Tibial artery (tissue), 4 donors: Measurements from ENCODE around the gene MYO1B.

Experiments used
- DNase-seq, 2 donors: peaks; one replicate each; pipeline ENCODE4 v3.0.0-alpha.2; 2019
- H3K27ac ChIP-seq, 2 donors: fragments of 200-600 bp; sonication (generic) in 1 of 2; 1 replicate in 1 of 2; 2 replicates in 1 of 2; pipeline ENCODE4 v1.5.1; 2018 to 2019; ENCODE audit warnings: mild to moderate bottlenecking in 1 of 2
- H3K27me3 ChIP-seq, 2 donors: fragments of 200-600 bp; sonication (generic) in 1 of 2; one replicate each; pipeline versions ENCODE4 v1.5.1 to v1.6.0; 2016 to 2019
- H3K36me3 ChIP-seq, 3 donors: fragments of 200-600 bp; sonication (generic) in 2 of 3; one replicate each; pipeline ENCODE4 v1.5.1; 2016 to 2019; ENCODE audit warnings: mild to moderate bottlenecking in 2 of 3
- H3K4me1 ChIP-seq, 4 donors: fragments of 200-600 bp; sonication (generic) in 2 of 4; 1 replicate in 3 of 4; 2 replicates in 1 of 4; pipeline ENCODE4 v1.5.1; 2016 to 2019
- H3K4me3 ChIP-seq, 2 donors: fragments of 200-600 bp; sonication (generic) in 1 of 2; 1 replicate in 1 of 2; 2 replicates in 1 of 2; pipeline ENCODE4 v1.5.1; 2018 to 2019; ENCODE audit warnings: mild to moderate bottlenecking in 2 of 2
- H3K9me3 ChIP-seq, 3 donors: fragments of 200-600 bp; sonication (generic) in 1 of 3; one replicate each; pipeline ENCODE4 v1.5.1; 2016 to 2019
- intact Hi-C: fragments of 100-400 bp; cut with DNase I; formaldehyde crosslinking; loops from one replicate; pipeline ENCODE4 v1.15.0; 2023; ENCODE audit warnings: low total_unique reads
- TF ChIP-seq, protein P1 (sequence below), 2 experiments: fragments of 200-600 bp in 1 of 2; fragments of 450-650 bp in 1 of 2; IDR thresholded peaks; one replicate each; pipeline ENCODE4 v1.5.1; 2017 to 2019; ENCODE audit warnings: antibody characterized with exemption in 2 of 2, mild to moderate bottlenecking in 1 of 2, moderate library complexity in 1 of 2

Gene MYO1B

GRCh38 chr2:191202209-191202721 is 42.9 kb upstream of the MYO1B start:
- no peaks in the 10 kb centered on the region for H3K36me3 ChIP-seq
- H3K27me3 ChIP-seq, result no peaks in the 10 kb centered on the region
- DNase-seq, result no peak
- intact Hi-C loops, result no loop called here
- no peak overlapping the region for H3K27ac ChIP-seq
- H3K4me3 ChIP-seq, result no peak overlapping the region
- TF ChIP-seq, protein P1, sequence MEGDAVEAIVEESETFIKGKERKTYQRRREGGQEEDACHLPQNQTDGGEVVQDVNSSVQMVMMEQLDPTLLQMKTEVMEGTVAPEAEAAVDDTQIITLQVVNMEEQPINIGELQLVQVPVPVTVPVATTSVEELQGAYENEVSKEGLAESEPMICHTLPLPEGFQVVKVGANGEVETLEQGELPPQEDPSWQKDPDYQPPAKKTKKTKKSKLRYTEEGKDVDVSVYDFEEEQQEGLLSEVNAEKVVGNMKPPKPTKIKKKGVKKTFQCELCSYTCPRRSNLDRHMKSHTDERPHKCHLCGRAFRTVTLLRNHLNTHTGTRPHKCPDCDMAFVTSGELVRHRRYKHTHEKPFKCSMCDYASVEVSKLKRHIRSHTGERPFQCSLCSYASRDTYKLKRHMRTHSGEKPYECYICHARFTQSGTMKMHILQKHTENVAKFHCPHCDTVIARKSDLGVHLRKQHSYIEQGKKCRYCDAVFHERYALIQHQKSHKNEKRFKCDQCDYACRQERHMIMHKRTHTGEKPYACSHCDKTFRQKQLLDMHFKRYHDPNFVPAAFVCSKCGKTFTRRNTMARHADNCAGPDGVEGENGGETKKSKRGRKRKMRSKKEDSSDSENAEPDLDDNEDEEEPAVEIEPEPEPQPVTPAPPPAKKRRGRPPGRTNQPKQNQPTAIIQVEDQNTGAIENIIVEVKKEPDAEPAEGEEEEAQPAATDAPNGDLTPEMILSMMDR (IDR thresholded peaks at IDR 0.05), result no peak
- no peaks in the 10 kb centered on the region for H3K4me1 ChIP-seq
- H3K9me3 ChIP-seq, result no peaks in the 10 kb centered on the region

- TF ChIP-seq, protein P1 (IDR thresholded peaks at IDR 0.05), result no peak
- no peak for DNase-seq
- H3K36me3 ChIP-seq, result no peaks in the 10 kb centered on the region
- intact Hi-C loops, result no loop called here
- no peak overlapping the region for H3K27ac ChIP-seq
- H3K9me3 ChIP-seq, result no peaks in the 10 kb centered on the region
- H3K4me3 ChIP-seq, result no peak overlapping the region
- H3K27me3 ChIP-seq, result no peaks in the 10 kb centered on the region
- no peaks in the 10 kb centered on the region for H3K4me1 ChIP-seq
Measured at GRCh38 chr2:191202881-191203397, 42.3 kb upstream of the MYO1B start.

DNA sequence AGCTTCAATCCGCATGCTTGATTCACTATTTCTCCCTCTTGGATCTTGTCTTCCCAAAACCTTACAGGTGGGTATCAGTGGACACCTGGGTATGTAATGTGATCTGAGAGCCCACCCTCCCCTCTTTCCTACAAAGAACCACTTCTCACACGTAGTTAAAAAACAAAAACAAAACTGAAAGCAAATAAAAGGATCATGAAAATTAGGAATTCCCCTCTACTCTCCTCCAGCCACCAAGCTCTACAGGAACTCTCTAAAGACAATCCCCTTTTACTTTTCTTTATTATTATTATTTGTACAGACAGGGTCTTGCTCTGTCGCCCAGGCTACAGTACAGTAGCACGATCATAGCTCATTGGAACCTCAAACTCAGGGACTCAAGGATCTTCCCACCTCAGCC is 40.8 kb upstream of the MYO1B start:
- no peaks in the 10 kb centered on the region for H3K27me3 ChIP-seq
- intact Hi-C loops, result no loop called here
- H3K27ac ChIP-seq, result no peak overlapping the region
- H3K4me3 ChIP-seq, result no peak overlapping the region
- DNase-seq, result no peak
- TF ChIP-seq, protein P1 (IDR thresholded peaks at IDR 0.05), result no peak
- no peaks in the 10 kb centered on the region for H3K4me1 ChIP-seq
- no peaks in the 10 kb centered on the region for H3K9me3 ChIP-seq
- H3K36me3 ChIP-seq, result no peaks in the 10 kb centered on the region

- H3K27me3 ChIP-seq, result no peaks in the 10 kb centered on the region
- TF ChIP-seq, protein P1 (IDR thresholded peaks at IDR 0.05), result no peak
- intact Hi-C loops, result no loop called here
- no peaks in the 10 kb centered on the region for H3K36me3 ChIP-seq
- peaks cover 0 to 7% (median 3%) of the 10 kb centered on the region in 3 donors for H3K9me3 ChIP-seq
- no peak overlapping the region for H3K27ac ChIP-seq
- no peak for DNase-seq
- no peak overlapping the region for H3K4me3 ChIP-seq
- no peaks in the 10 kb centered on the region for H3K4me1 ChIP-seq
Measured at GRCh38 chr2:191206613-191207471, 38.4 kb upstream of the MYO1B start.

DNA sequence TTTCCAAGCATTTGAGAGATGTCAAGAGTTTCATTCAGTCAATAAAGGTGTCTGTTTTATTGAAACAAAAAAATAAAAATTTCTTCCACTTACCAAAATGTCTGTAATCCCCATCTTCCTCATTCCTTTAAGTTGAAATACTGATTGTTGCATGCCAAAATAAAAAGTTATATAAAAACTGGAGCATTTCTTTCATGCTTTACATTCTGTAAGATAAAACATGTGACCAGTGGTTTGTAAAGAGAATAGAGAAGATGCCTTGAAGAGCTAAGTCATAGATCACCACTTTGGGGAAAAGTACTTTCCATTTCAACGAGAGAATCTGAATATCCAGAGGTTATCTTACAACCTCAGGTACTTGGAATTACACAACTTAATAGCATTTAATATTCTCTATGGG is 35.9 kb upstream of the MYO1B start:
- Histone ChIP-seq H3K4me1 (no peaks in the 10 kb centered on the region), H3K27me3 (no peaks in the 10 kb centered on the region), H3K27ac (no peak overlapping the region), H3K4me3 (no peak overlapping the region), H3K9me3 (peaks cover 0 to 12% (median 7%) of the 10 kb centered on the region in 3 donors), H3K36me3 (no peaks in the 10 kb centered on the region)
- intact Hi-C loops, result no loop called here
- no peak for DNase-seq
- TF ChIP-seq, protein P1 (IDR thresholded peaks at IDR 0.05), result no peak
